ENCODE data around the gene GNAL.

GRCh38 chr18:11871501-11871900, 182.4 kb downstream of the GNAL start:
- TF ChIP-seq CTCF (IDR thresholded peaks at IDR 0.05): no peak
- TF ChIP-seq POLR2A (IDR thresholded peaks at IDR 0.05): no peak

All from sigmoid colon (tissue), 3 donors.